Activated naive CD8-positive, alpha-beta T cell treated with anti-CD3 and anti-CD28 coated beads, Interleukin-2, amount 50 U/mL, for 24 hours (primary cell): Measurements from ENCODE around the gene ANO10.

Experiments
- ATAC-seq: fragments of 150-1000 bp; cut with Tn5 transposase; one replicate; pipeline ENCODE4 v1.10.0; 2021
- DNase-seq: peaks from one replicate; pipeline ENCODE4 v3.0.0; 2021
- H3K27ac Mint-ChIP-seq: one replicate; pipeline ENCODE4 v1.8.0; 2021; ENCODE audit warnings: mild to moderate bottlenecking, mixed read lengths
- H3K27me3 Mint-ChIP-seq: one replicate; pipeline ENCODE4 v1.8.0; 2021; ENCODE audit warnings: mixed read lengths
- H3K36me3 Mint-ChIP-seq: one replicate; pipeline ENCODE4 v1.8.0; 2021; ENCODE audit warnings: low read depth, mixed read lengths
- H3K4me1 Mint-ChIP-seq: one replicate; pipeline ENCODE4 v1.8.0; 2021; ENCODE audit warnings: mixed read lengths
- H3K4me3 Mint-ChIP-seq: one replicate; pipeline ENCODE4 v1.8.0; 2021; ENCODE audit warnings: mild to moderate bottlenecking, moderate library complexity, mixed read lengths
- H3K9me3 Mint-ChIP-seq: one replicate; pipeline ENCODE4 v1.8.0; 2021; ENCODE audit warnings: mixed read lengths

Gene ANO10

DNA sequence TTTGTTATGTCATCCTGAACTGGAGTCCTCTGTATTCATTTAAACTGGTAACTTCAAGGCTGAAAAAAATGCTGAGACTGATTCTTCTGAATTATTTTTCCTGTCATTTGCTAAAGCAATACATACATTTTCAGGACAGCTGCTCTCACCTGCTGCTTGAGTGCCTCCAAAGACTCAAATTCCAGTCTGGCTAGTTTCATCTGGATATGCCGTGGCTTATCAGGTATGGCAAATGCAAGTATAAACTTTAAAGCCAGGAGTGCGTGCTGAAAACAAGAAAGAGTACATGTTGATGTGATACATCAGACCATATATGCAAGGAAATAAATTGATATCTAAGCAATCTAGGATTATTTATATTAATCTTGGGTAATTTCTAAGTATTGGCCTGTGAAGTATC is 189.3 kb downstream of the ANO10 start:
- Mint-ChIP-seq H3K4me3 (no peak overlapping the region), H3K4me1 (no peaks in the 10 kb centered on the region), H3K9me3 (no peaks in the 10 kb centered on the region), H3K36me3 (no peaks in the 10 kb centered on the region), H3K27me3 (no peaks in the 10 kb centered on the region), H3K27ac (no peak overlapping the region)
- DNase-seq (no peak), ATAC-seq (no peak)

GRCh38 chr3:43426388-43426787 is 195.4 kb downstream of the ANO10 start:
- no peaks in the 10 kb centered on the region for H3K27me3 Mint-ChIP-seq
- no peak for ATAC-seq
- no peaks in the 10 kb centered on the region for H3K4me1 Mint-ChIP-seq
- peaks cover 9% of the 10 kb centered on the region for H3K36me3 Mint-ChIP-seq
- no peak for DNase-seq
- H3K9me3 Mint-ChIP-seq, result peaks cover 12% of the 10 kb centered on the region
- H3K27ac Mint-ChIP-seq, result no peak overlapping the region
- no peak overlapping the region for H3K4me3 Mint-ChIP-seq

- H3K27me3 Mint-ChIP-seq, result no peaks in the 10 kb centered on the region
- H3K4me1 Mint-ChIP-seq, result no peaks in the 10 kb centered on the region
- H3K36me3 Mint-ChIP-seq, result peaks cover 9% of the 10 kb centered on the region
- H3K9me3 Mint-ChIP-seq, result peaks cover 12% of the 10 kb centered on the region
- H3K4me3 Mint-ChIP-seq, result no peak overlapping the region
- ATAC-seq, result no peak
- no peak for DNase-seq
- no peak overlapping the region for H3K27ac Mint-ChIP-seq
Measured at GRCh38 chr3:43425829-43426228, 196.0 kb downstream of the ANO10 start.

DNA sequence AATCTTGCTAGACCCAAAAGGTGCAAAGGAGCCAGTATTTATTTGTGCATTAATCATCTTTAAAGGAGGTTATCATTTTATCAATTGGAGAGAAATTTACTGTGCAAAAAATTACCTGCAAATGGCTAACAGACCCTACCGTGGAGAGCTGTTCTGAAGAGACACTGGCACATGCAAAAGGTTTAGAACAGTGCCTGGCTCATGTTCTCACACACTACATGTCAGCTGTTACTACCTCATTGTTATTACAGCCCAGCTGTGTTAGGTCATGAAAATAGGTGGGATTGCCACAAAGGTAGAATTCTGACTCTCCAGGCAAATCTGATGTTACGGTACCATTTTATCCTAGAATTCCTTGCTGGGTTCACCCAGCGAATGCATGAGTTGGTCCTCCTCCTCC is 198.2 kb downstream of the ANO10 start:
- peaks cover 9% of the 10 kb centered on the region for H3K36me3 Mint-ChIP-seq
- ATAC-seq, result no peak
- H3K4me1 Mint-ChIP-seq, result no peaks in the 10 kb centered on the region
- DNase-seq, result no peak
- no peak overlapping the region for H3K27ac Mint-ChIP-seq
- H3K27me3 Mint-ChIP-seq, result no peaks in the 10 kb centered on the region
- peaks cover 12% of the 10 kb centered on the region for H3K9me3 Mint-ChIP-seq
- no peak overlapping the region for H3K4me3 Mint-ChIP-seq

DNA sequence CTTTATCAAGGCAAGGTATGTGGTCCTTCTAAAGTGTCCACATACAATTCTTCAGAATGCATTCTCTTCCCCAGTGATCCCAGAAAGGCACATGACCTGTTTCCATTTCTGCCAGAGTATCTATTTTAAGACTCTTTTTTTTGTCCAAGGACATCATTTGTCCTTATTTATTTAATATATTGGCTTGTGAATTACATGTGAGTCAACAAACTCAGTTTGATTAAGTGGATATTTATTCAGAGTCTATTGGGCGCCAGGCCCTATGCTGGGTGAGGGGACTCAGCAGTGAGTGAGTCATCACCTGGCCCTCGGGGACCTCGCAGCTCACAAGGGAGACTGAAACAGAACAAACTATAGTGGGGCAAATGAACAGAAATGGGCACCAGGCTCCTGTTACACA is 198.7 kb downstream of the ANO10 start:
- Mint-ChIP-seq H3K27ac (no peak overlapping the region), H3K36me3 (peaks cover 9% of the 10 kb centered on the region), H3K4me3 (no peak overlapping the region), H3K27me3 (no peaks in the 10 kb centered on the region), H3K9me3 (peaks cover 12% of the 10 kb centered on the region), H3K4me1 (no peaks in the 10 kb centered on the region)
- no peak for ATAC-seq
- no peak for DNase-seq

- H3K4me1 Mint-ChIP-seq, result peaks cover 4% of the 10 kb centered on the region
- ATAC-seq, result no peak
- H3K36me3 Mint-ChIP-seq, result no peaks in the 10 kb centered on the region
- DNase-seq, result no peak
- H3K9me3 Mint-ChIP-seq, result no peaks in the 10 kb centered on the region
- H3K27me3 Mint-ChIP-seq, result no peaks in the 10 kb centered on the region
- H3K4me3 Mint-ChIP-seq, result no peak overlapping the region
- no peak overlapping the region for H3K27ac Mint-ChIP-seq
Measured at GRCh38 chr3:43418601-43419272, 203.1 kb downstream of the ANO10 start.

- Mint-ChIP-seq H3K27me3 (no peaks in the 10 kb centered on the region), H3K4me3 (no peak overlapping the region), H3K27ac (no peak overlapping the region), H3K4me1 (peaks cover 14% of the 10 kb centered on the region), H3K9me3 (no peaks in the 10 kb centered on the region), H3K36me3 (no peaks in the 10 kb centered on the region)
- no peak for ATAC-seq
- no peak for DNase-seq
Measured at GRCh38 chr3:43417133-43417532, 204.7 kb downstream of the ANO10 start.

GRCh38 chr3:43415088-43415487 is 206.7 kb downstream of the ANO10 start:
- peaks cover 14% of the 10 kb centered on the region for H3K4me1 Mint-ChIP-seq
- no peaks in the 10 kb centered on the region for H3K27me3 Mint-ChIP-seq
- H3K36me3 Mint-ChIP-seq, result no peaks in the 10 kb centered on the region

DNA sequence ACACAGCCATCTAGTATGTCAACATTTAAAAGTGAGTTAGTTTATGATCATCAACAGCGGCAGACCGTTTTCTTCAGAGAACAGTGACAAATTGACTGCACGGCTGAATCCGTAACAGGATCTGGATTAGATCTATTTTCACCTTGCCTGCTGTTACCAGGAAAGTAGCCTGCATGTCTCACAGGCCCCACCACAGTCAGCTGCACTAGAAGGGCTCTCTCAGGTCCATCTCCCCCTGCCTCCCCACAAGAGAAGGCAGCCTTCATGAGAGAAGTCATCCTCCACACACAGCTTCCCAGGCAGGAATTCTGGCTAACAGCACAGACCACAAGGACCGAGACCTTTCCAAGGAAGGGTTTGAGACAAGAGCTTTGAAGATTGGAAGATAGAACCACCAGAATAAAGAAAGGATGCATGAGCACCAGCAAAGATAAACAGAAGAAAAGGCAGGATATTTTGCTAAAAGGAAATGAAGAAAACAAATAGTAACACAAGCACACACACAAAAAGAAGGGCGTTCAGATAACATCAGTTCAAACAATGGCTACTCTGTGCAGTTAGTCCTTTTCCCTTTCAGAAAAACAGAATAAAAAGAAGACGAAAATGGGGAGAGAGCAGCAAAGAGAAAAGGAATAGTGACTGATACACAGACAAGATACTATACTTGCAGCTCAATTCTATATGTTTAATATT is 208.0 kb downstream of the ANO10 start:
- no peak for DNase-seq
- no peaks in the 10 kb centered on the region for H3K9me3 Mint-ChIP-seq
- no peak for ATAC-seq
- no peak overlapping the region for H3K27ac Mint-ChIP-seq
- no peak overlapping the region for H3K4me3 Mint-ChIP-seq
- peaks cover 14% of the 10 kb centered on the region for H3K4me1 Mint-ChIP-seq
- no peaks in the 10 kb centered on the region for H3K27me3 Mint-ChIP-seq
- H3K36me3 Mint-ChIP-seq, result no peaks in the 10 kb centered on the region

More at GRCh38 chr3:43415088-43415487, 206.7 kb downstream of the ANO10 start:
- no peak for ATAC-seq
- DNase-seq, result no peak
- no peak overlapping the region for H3K4me3 Mint-ChIP-seq
- no peaks in the 10 kb centered on the region for H3K9me3 Mint-ChIP-seq
- no peak overlapping the region for H3K27ac Mint-ChIP-seq

GRCh38 chr3:43411429-43411828 is 210.4 kb downstream of the ANO10 start:
- Mint-ChIP-seq H3K4me3 (no peak overlapping the region), H3K4me1 (peaks cover 14% of the 10 kb centered on the region), H3K36me3 (no peaks in the 10 kb centered on the region), H3K27me3 (no peaks in the 10 kb centered on the region), H3K27ac (no peak overlapping the region), H3K9me3 (no peaks in the 10 kb centered on the region)
- DNase-seq, result no peak
- ATAC-seq, result no peak

DNA sequence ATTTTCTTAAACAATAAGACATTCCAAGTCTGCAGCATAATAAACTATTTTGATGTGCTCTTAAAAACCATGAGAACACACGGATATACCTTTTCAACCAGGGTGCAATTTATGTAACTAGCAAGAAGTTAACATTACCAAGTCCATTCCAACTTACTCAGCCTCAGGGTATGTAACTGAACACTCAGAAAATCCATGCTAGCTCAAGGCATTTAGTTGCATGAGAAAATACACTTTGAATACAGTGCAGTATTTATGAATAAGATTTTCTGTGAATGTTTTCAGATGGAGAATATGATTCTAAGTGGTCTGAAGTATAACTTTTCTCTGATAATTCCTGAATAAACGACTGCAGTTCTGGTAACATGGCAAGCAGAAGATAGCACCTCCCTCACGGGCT is 211.2 kb downstream of the ANO10 start:
- no peaks in the 10 kb centered on the region for H3K27me3 Mint-ChIP-seq
- ATAC-seq (no peak), DNase-seq (no peak)
- peaks cover 17% of the 10 kb centered on the region for H3K4me1 Mint-ChIP-seq
- H3K36me3 Mint-ChIP-seq, result no peaks in the 10 kb centered on the region
- no peak overlapping the region for H3K27ac Mint-ChIP-seq
- H3K4me3 Mint-ChIP-seq, result no peak overlapping the region
- H3K9me3 Mint-ChIP-seq, result no peaks in the 10 kb centered on the region

GRCh38 chr3:43409506-43409905 is 212.3 kb downstream of the ANO10 start:
- Mint-ChIP-seq H3K27ac (no peak overlapping the region), H3K36me3 (no peaks in the 10 kb centered on the region), H3K4me1 (peaks cover 17% of the 10 kb centered on the region), H3K27me3 (no peaks in the 10 kb centered on the region), H3K9me3 (no peaks in the 10 kb centered on the region), H3K4me3 (no peak overlapping the region)
- DNase-seq (no peak), ATAC-seq (no peak)

GRCh38 chr3:43406643-43407023 is 215.2 kb downstream of the ANO10 start:
- no peak for ATAC-seq

GRCh38 chr3:43405888-43406642 is 215.7 kb downstream of the ANO10 start:
- no peaks in the 10 kb centered on the region for H3K9me3 Mint-ChIP-seq

More at GRCh38 chr3:43406643-43407023, 215.2 kb downstream of the ANO10 start:
- Mint-ChIP-seq H3K27me3 (no peaks in the 10 kb centered on the region), H3K4me1 (peaks cover 4% of the 10 kb centered on the region), H3K4me3 (no peak overlapping the region), H3K9me3 (no peaks in the 10 kb centered on the region), H3K36me3 (no peaks in the 10 kb centered on the region), H3K27ac (no peak overlapping the region)
- DNase-seq, result no peak

More at GRCh38 chr3:43405888-43406642, 215.7 kb downstream of the ANO10 start:
- no peak for DNase-seq
- H3K4me3 Mint-ChIP-seq, result no peak overlapping the region
- H3K36me3 Mint-ChIP-seq, result no peaks in the 10 kb centered on the region
- no peak overlapping the region for H3K27ac Mint-ChIP-seq
- H3K4me1 Mint-ChIP-seq, result peaks cover 4% of the 10 kb centered on the region
- H3K27me3 Mint-ChIP-seq, result no peaks in the 10 kb centered on the region
- ATAC-seq, result no peak
